ENCODE measurements around the gene ACSM3.

The ACSM3 gene

DNA sequence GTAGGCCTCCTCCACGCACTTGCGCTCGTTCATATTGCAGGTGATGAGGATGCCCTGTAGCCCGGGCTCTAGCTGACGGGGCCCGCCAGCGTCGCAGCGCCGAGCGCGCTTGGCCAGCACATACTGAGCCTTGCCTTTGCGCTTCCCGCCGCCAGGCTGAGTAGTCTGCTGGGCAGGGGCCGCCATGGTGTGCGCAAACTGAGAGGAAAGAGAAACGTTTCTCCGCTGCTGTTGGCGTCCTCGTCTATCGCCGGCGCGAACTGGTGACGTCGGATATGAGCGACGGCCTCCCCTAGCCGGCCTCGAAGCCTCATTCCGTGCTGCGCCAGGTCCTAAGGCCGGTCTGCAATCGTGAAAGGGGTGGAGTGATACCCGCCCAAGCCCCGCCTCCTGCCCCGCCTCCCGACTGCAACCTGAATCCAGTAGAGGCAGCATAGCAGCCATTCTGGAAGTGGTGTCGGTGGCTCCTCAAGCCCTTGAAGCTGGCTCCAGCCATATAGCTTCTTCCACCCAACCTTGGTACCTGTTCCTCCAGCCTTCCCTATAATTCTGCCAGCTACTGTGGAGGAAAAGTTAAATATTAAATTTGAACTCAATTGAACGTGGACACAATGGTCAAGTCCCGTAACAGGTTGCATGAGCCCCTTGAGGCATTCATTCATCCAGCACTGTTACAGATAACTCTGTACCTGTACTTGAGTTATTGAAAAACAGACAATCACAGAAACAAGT lies 22.1 kb upstream of the ACSM3 start, which contains the start of gene THUMPD1:
THUMPD1 (minus strand) TSS at position 265 of the 732 bp plus-strand sequence; CDS start at position 186, 79 bp downstream.
- Histone ChIP-seq H2AFZ (ENCODE audit: low read depth, low read length) (peak within 1 kb of the TSS; percentile 90), H4K20me1 (ENCODE audit: insufficient read depth, low read length) (peaks cover 20% of the 10 kb centered on the region), H3K9ac (ENCODE audit: low read length) (peak within 1 kb of the TSS; percentile 97), H3K79me2 (ENCODE audit: low read length) (peaks cover 35% of the 10 kb centered on the region), H3K27ac (ENCODE audit: low read length) (peak within 1 kb of the TSS; percentile 87), H3K9me3 (ENCODE audit: insufficient read depth, low read length) (no peaks in the 10 kb centered on the region), H3K27me3 (ENCODE audit: low read depth, low read length) (no peaks in the 10 kb centered on the region), H3K4me1 (ENCODE audit: low read length) (peaks cover 38% of the 10 kb centered on the region), H3K4me3 (ENCODE audit: low read length) (peak within 1 kb of the TSS; percentile 99), H3K4me2 (ENCODE audit: low read length) (peak within 1 kb of the TSS; percentile 84), H3K36me3 (replicated peaks; ENCODE audit: low read depth, low read length) (peaks cover 20% of the 10 kb centered on the region)
- TF ChIP-seq, protein P1, sequence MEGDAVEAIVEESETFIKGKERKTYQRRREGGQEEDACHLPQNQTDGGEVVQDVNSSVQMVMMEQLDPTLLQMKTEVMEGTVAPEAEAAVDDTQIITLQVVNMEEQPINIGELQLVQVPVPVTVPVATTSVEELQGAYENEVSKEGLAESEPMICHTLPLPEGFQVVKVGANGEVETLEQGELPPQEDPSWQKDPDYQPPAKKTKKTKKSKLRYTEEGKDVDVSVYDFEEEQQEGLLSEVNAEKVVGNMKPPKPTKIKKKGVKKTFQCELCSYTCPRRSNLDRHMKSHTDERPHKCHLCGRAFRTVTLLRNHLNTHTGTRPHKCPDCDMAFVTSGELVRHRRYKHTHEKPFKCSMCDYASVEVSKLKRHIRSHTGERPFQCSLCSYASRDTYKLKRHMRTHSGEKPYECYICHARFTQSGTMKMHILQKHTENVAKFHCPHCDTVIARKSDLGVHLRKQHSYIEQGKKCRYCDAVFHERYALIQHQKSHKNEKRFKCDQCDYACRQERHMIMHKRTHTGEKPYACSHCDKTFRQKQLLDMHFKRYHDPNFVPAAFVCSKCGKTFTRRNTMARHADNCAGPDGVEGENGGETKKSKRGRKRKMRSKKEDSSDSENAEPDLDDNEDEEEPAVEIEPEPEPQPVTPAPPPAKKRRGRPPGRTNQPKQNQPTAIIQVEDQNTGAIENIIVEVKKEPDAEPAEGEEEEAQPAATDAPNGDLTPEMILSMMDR (IDR thresholded peaks at IDR 0.05; ENCODE audit: low read depth, low read length) = peak; percentile 20
- no peak for TF ChIP-seq EZH2phosphoT487 (IDR thresholded peaks at IDR 0.05; ENCODE audit: low read depth)

GRCh38 chr16:20743591-20743990 lies 20.2 kb upstream of the ACSM3 start:
- peaks cover 26% of the 10 kb centered on the region for H3K79me2 ChIP-seq (ENCODE audit: low read length)
- no peak overlapping the region for H3K4me3 ChIP-seq (ENCODE audit: low read length)
- H3K9ac ChIP-seq (ENCODE audit: low read length) = no peak overlapping the region
- H2AFZ ChIP-seq (ENCODE audit: low read depth, low read length) = no peak overlapping the region
- H3K4me2 ChIP-seq (ENCODE audit: low read length) = no peak overlapping the region
- no peak for TF ChIP-seq EZH2phosphoT487 (IDR thresholded peaks at IDR 0.05; ENCODE audit: low read depth)
- TF ChIP-seq, protein P1 (IDR thresholded peaks at IDR 0.05; ENCODE audit: low read depth, low read length) = no peak
- H3K9me3 ChIP-seq (ENCODE audit: insufficient read depth, low read length) = no peaks in the 10 kb centered on the region
- peaks cover 53% of the 10 kb centered on the region for H3K4me1 ChIP-seq (ENCODE audit: low read length)
- H4K20me1 ChIP-seq (ENCODE audit: insufficient read depth, low read length) = peaks cover 19% of the 10 kb centered on the region
- H3K36me3 ChIP-seq (replicated peaks; ENCODE audit: low read depth, low read length) = peaks cover 4% of the 10 kb centered on the region
- H3K27ac ChIP-seq (ENCODE audit: low read length) = no peak overlapping the region
- H3K27me3 ChIP-seq (ENCODE audit: low read depth, low read length) = no peaks in the 10 kb centered on the region

DNA sequence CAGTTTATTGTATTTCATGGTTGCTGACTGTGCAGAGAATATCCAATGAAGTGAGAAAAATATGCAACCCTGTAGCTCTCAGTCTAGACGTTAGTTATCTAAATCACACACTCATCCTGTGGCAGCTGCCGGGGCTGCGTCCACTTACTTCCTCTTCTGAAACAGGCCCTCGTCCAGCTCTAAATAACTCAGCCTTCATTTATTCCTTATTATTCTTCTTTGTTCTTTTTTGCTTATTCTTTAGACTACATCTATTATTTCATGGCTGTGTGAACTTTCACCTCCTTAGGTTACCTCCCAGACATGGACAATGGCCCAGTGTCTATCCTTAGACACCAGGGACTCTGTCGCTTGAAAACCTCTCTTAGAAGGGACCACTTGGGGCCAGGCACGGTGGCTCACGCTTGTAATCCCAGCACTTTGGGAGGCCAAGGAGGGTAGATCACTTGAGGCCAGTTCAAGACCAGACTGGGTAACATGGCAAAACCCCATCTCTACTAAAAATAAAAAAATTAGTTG lies 18.8 kb upstream of the ACSM3 start:
- peaks cover 12% of the 10 kb centered on the region for H3K79me2 ChIP-seq (ENCODE audit: low read length)
- H3K4me1 ChIP-seq (ENCODE audit: low read length) = peaks cover 50% of the 10 kb centered on the region
- no peaks in the 10 kb centered on the region for H3K36me3 ChIP-seq (replicated peaks; ENCODE audit: low read depth, low read length)
- 0 out of 2 replicates have a peak overlapping the region, but pooled peaks have one; percentile 19 for H2AFZ ChIP-seq (ENCODE audit: low read depth, low read length)
- peak overlapping the region; percentile 44 for H3K27ac ChIP-seq (ENCODE audit: low read length)
- peaks cover 11% of the 10 kb centered on the region for H4K20me1 ChIP-seq (ENCODE audit: insufficient read depth, low read length)
- H3K4me2 ChIP-seq (ENCODE audit: low read length) = peak overlapping the region; percentile 24
- H3K9me3 ChIP-seq (ENCODE audit: insufficient read depth, low read length) = no peaks in the 10 kb centered on the region
- TF ChIP-seq EZH2phosphoT487 (IDR thresholded peaks at IDR 0.05; ENCODE audit: low read depth) = no peak
- TF ChIP-seq, protein P1 (IDR thresholded peaks at IDR 0.05; ENCODE audit: low read depth, low read length) = no peak
- H3K9ac ChIP-seq (ENCODE audit: low read length) = no peak overlapping the region
- H3K4me3 ChIP-seq (ENCODE audit: low read length) = no peak overlapping the region
- no peaks in the 10 kb centered on the region for H3K27me3 ChIP-seq (ENCODE audit: low read depth, low read length)

DNA sequence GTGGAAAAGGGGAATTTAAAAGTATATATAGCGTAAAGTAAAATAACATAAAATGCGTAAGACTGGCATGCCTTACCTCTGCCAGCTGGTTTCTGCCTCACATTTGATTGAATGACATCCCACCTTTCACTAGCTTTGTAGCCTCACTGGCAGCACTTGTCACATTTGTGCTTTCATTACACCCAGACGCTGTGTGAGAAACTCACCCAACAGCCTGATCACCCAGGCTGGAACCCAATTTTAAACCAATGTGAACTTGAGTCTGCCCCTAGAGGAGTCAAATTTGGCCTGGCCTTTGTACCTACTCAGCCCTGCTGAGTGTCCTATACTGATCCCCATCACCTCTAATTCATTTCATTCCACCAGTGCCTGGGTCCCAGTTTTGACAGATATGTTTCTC lies 17.4 kb upstream of the ACSM3 start:
- Histone ChIP-seq H3K4me2 (ENCODE audit: low read length) (peak overlapping the region; percentile 57), H3K9ac (ENCODE audit: low read length) (peak overlapping the region; percentile 41; the same call in 1 of the 2 replicates), H4K20me1 (ENCODE audit: insufficient read depth, low read length) (no peaks in the 10 kb centered on the region), H3K4me1 (ENCODE audit: low read length) (peaks cover 47% of the 10 kb centered on the region), H2AFZ (ENCODE audit: low read depth, low read length) (no peak overlapping the region), H3K4me3 (ENCODE audit: low read length) (peak overlapping the region; percentile 30; the same call in 1 of the 2 replicates), H3K36me3 (replicated peaks; ENCODE audit: low read depth, low read length) (no peaks in the 10 kb centered on the region), H3K79me2 (ENCODE audit: low read length) (no peaks in the 10 kb centered on the region), H3K27ac (ENCODE audit: low read length) (peak overlapping the region; percentile 91), H3K9me3 (ENCODE audit: insufficient read depth, low read length) (no peaks in the 10 kb centered on the region), H3K27me3 (ENCODE audit: low read depth, low read length) (no peaks in the 10 kb centered on the region)
- TF ChIP-seq, protein P1 (IDR thresholded peaks at IDR 0.05; ENCODE audit: low read depth, low read length) = no peak
- TF ChIP-seq EZH2phosphoT487 (IDR thresholded peaks at IDR 0.05; ENCODE audit: low read depth) = no peak
